Measurements from ENCODE around the gene KRTAP5-3.

DNA sequence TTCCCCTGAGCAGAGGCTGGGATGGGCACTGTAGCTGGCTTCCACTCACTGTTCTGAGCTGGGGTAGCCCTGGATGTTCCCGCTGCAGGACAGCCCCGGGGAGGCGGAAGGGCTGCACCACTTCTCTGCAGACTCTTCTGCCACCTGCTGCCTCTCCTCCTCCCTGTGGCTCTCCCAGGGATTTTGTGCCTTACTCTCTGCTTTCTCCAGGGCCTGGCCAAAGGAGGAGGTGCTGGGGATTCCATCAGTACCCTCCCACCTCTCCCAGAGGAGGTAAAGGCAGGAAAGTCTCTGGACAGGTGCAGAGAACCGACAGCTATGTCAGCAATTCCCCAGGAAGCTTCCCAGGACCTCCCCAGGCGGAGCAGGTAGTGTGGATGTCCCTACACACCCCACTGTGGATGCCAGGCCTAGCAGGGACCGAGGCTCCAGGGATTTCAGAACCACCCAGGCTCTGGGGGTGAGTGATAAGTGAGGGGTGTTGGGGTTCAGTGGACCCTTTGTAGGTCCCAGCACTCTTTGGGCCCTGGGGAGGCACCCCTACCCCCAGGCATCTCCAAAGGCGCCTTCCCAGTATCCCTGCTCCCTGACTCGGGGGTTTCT lies 47.5 kb downstream of the KRTAP5-3 start:
- TF ChIP-seq SIN3A (IDR thresholded peaks at IDR 0.05; ENCODE audit: borderline replicate concordance, insufficient read depth, low read length): no peak
- TF ChIP-seq, protein P1, sequence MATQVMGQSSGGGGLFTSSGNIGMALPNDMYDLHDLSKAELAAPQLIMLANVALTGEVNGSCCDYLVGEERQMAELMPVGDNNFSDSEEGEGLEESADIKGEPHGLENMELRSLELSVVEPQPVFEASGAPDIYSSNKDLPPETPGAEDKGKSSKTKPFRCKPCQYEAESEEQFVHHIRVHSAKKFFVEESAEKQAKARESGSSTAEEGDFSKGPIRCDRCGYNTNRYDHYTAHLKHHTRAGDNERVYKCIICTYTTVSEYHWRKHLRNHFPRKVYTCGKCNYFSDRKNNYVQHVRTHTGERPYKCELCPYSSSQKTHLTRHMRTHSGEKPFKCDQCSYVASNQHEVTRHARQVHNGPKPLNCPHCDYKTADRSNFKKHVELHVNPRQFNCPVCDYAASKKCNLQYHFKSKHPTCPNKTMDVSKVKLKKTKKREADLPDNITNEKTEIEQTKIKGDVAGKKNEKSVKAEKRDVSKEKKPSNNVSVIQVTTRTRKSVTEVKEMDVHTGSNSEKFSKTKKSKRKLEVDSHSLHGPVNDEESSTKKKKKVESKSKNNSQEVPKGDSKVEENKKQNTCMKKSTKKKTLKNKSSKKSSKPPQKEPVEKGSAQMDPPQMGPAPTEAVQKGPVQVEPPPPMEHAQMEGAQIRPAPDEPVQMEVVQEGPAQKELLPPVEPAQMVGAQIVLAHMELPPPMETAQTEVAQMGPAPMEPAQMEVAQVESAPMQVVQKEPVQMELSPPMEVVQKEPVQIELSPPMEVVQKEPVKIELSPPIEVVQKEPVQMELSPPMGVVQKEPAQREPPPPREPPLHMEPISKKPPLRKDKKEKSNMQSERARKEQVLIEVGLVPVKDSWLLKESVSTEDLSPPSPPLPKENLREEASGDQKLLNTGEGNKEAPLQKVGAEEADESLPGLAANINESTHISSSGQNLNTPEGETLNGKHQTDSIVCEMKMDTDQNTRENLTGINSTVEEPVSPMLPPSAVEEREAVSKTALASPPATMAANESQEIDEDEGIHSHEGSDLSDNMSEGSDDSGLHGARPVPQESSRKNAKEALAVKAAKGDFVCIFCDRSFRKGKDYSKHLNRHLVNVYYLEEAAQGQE (IDR thresholded peaks at IDR 0.05; ENCODE audit: insufficient read depth in 1 of 2, low read depth in 2 of 2, low read length in 2 of 2): no peak
- TF ChIP-seq POLR2AphosphoS5 (IDR thresholded peaks at IDR 0.05; ENCODE audit: low read depth, low read length): no peak
- no peak for TF ChIP-seq TAF1 (IDR thresholded peaks at IDR 0.05; ENCODE audit: borderline replicate concordance, insufficient read depth, low read length)
